HG03135 (cell line): ENCODE measurements around the gene PCDH15.

Experiments
- ATAC-seq: cut with Tn5 transposase; IDR thresholded peaks from one replicate; pipeline ENCODE4 v1.9.1; 2021; ENCODE audit warnings: mild to moderate bottlenecking, moderate library complexity; ENCODE audit not compliant: unreplicated experiment

Gene PCDH15

DNA sequence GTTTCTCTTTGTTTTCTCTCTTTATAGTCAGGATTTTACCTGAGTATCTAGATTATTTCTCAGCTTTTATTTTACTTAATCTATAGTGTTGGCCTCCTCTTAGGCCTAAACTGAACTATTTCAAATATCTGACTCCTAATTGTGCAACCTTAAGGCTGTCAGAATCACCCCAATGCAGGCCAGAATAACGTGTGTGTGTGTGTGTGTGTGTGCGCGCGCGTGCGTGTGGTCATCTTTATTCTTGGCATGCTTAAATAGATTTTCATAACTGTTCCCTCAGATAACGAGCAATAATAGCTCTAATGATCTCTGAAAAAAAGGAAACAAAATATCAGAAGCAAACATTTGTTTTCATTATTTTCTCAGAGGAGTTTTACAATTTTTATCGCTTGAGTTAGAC lies 92.4 kb downstream of the PCDH15 start:
- ATAC-seq = no peak

DNA sequence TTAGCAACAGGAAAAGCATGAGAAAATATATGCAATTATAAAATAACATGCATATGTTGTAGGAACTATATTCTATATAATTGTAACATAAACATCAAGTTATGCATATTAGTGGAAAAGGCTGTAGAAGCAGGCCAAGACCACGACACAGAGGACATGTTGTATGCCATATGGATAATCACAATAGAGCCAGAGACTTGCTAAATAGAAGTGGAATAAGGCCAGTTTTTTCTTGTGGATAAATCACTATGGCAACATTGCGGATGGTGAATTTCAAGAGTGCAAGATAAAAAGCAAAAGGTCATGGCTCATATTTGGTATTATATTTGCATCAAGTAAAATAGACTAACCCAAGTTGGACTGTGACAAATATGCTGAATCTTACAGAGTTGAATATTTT lies 93.0 kb downstream of the PCDH15 start:
- no peak for ATAC-seq

- ATAC-seq = no peak
Measured at GRCh38 chr10:54702583-54703485, 98.2 kb downstream of the PCDH15 start.

DNA sequence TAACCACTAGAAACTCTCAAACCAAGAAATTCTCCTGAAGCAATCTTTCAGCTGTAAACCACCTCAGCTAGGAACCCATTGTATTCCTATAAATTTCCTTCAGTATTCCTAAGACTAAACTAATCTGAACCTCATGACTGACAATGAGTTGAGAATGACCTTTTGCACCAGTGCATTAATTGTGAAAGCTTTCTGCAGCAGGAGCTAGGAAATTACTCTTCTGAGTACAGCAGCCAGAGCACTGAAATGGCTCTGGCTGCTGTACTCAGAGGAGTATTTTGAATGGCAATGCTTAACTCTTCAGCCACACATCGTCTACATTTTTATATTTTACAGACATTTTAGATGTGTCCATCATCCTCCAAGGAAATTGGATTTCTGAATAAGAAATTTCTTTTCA lies 109.7 kb downstream of the PCDH15 start:
- no peak for ATAC-seq

- ATAC-seq = no peak
Measured at GRCh38 chr10:54682554-54682953, 118.5 kb downstream of the PCDH15 start.

DNA sequence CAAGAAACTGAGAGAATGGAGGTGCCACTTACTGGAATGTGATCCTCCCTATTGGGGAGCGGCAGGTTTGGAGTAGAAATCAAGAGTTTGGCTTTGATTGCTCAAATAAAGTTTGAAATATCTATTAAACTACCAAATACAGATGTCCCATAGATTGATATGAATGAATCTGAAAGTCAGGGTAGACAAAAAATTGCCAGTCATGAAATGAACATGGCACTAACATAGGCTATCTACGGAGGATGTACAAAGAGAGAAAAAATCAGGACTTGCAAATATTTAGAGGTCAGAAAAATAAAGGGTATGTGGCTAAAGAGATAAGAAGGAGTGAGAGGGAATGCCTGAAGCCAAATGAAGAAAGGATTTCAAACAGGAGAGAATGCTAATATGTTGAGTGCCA lies 119.9 kb downstream of the PCDH15 start:
- ATAC-seq = no peak

- ATAC-seq = no peak
Measured at GRCh38 chr10:54667136-54667535, 133.9 kb downstream of the PCDH15 start.

DNA sequence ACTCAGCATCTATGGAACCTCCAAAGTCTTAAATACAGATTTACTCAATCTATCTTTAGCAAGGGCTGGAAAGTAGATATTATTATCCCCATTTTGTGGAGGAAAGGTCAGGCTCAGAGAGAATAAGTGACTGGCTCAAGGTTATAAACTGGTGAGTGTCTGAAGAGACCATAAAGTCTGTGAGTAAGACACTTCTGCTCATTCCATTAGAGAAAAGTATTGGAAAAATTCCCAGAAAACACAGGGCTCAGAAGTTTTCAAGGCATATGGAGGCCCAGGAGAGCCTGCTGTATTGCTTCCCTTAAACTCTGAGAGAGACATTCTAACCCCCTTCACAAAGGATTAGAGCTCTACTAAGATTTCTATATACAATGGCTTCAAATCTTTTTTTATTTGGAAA lies 134.8 kb downstream of the PCDH15 start:
- no peak for ATAC-seq

DNA sequence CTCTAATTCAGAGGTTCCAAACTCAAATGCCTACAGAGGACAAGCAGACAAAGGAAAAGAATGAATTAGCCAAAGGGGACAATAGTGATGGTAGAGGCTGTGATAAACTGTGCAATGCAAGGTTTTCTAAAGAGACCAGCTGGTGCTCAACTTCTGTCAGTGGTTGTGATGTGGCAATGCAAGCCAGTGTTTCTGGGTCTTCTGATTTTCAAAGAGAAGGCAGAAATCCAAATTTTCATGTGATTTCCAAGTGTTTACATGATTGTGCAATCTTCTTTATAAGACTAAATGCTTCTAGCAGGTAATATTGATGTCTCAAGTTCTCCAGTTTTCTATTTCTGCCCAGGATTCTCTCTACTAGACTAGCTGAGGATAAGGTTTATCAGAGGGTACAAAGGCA lies 135.9 kb downstream of the PCDH15 start:
- no peak for ATAC-seq

DNA sequence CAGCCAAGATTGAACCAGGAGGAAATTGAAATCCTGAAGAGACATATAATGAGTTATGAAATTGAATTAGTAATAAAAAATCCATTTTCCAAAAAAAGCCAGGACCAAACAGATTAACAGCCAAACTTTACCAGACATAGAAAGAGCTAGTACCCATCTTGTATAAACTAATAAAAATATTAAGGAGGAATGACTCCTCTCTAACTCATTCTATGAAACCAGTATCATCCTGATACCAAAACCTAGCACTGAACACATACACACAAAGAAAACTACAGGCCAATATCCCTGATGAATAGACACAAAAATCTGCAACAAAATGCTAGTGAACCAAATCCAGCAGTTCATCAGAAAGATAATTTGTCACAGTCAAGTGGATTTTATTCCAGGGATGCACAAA lies 140.6 kb downstream of the PCDH15 start:
- ATAC-seq = no peak

GRCh38 chr10:54656643-54657042 lies 144.4 kb downstream of the PCDH15 start:
- ATAC-seq = no peak

- no peak for ATAC-seq
Measured at GRCh38 chr10:54653518-54653917, 147.5 kb downstream of the PCDH15 start.

GRCh38 chr10:54650547-54650946 lies 150.5 kb downstream of the PCDH15 start:
- no peak for ATAC-seq

DNA sequence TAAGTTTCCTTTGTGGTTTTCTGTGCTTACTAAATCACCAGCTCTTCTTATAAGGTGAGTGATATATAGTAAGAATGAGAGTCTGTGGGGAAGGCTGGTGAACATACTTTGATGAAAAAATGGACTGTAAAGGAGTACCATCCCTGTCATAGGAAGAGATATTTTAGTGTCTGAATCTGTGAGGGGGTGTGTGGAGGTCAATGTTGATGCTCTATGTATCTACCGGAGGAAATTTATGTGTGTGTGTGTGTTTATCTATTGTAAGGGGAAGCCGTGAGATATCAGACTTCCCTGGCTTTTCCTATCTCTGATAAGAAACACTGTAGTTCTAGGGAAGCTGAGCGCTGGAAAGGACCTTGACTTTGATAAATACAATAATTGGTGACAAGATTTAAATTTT lies 179.0 kb downstream of the PCDH15 start:
- no peak for ATAC-seq

DNA sequence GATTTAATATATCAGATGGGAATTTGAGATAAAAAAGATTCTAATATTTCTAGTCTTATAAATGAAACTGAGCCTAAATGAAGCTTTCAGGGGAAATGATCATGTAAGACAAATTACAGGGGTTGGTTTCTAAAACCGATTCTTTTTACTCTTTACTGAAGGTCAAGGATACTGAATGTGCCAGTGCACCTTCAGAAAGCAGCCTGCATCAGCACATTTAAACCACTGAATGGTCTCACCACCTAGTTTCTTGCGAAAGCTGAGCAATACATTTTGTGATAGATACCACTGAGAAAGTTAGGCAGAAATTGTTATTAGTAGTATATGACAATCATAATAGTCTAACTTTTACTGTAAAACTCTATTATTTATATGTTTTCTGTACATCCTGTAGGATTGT lies 180.7 kb downstream of the PCDH15 start:
- no peak for ATAC-seq

DNA sequence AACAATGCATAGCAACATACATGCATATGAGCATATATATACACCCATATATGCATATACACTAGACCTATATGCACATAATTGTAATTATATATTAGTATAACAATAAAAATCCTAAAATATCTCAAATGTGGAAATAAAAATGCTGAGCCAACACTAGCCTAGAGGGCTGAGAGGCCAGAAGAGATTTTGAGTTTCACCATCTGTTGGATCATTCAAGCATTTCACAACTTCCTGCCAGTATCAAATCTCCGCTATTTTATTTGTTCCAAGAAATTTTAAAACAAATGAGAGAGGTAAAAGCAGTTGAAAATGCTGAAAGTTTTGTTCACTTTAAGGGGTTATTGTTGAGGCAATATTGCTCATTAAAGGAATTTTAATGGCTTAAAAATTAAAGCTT lies 187.0 kb downstream of the PCDH15 start:
- no peak for ATAC-seq

GRCh38 chr10:54613162-54613561 lies 187.9 kb downstream of the PCDH15 start:
- no peak for ATAC-seq

- ATAC-seq = no peak
Measured at GRCh38 chr10:54609423-54609822, 191.6 kb downstream of the PCDH15 start.

DNA sequence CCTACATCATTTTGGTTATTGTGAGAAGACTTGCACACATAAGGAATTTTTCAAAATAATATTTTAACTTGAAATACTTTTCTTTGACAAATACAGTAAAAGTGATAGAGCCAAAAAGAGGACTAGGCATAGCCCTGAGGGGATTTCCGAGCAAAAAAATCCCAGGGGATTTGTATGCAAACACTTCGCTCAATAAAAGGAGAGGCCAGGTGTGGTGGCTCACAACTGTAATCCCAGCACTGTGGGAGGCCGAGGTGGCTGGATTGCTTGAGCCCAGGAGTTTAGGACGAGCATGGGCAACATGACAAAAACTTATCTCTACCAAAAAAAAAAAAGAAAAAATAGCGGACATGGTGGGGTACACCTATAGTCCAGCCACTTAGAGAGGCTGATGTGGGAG lies 193.0 kb downstream of the PCDH15 start:
- ATAC-seq = no peak

DNA sequence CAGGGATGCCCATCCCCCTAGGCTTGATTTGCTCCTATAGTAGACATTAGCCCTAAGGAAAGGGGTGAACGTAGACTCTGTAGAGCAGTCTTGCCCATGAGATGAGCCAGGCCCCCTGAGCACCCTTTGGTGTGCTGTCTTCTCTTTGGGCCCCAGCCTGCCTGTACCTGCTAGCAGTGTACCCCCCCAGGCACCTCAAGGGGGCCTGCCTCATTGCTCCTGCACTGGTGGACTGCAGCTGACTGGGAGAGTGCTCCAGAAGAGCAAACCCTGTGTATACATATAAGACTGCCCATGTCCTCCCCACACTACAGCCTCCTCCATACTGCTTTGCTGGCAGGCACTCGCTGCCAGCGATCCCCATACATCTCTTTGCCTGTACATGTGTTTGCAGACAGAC lies 206.7 kb downstream of the PCDH15 start:
- ATAC-seq = no peak

DNA sequence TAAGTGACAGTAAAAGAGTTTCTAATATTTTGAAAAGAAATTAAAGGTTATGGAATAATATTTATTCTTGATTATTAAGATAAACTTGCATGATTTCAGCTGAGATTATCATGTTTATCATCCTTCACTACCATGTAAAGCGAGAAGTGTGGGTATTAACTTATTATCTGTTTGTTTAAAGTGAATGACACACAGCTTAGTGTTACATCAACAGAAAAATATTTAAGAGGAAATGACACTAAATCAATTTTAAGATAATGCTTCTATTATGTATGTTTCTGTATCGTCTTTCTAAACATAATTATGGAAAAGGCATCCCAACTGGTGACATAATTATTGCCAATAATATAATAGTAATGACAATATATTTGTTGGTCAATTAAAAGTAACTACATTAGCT lies 213.1 kb downstream of the PCDH15 start:
- ATAC-seq = no peak

- no peak for ATAC-seq
Measured at GRCh38 chr10:54585572-54585971, 215.5 kb downstream of the PCDH15 start.

DNA sequence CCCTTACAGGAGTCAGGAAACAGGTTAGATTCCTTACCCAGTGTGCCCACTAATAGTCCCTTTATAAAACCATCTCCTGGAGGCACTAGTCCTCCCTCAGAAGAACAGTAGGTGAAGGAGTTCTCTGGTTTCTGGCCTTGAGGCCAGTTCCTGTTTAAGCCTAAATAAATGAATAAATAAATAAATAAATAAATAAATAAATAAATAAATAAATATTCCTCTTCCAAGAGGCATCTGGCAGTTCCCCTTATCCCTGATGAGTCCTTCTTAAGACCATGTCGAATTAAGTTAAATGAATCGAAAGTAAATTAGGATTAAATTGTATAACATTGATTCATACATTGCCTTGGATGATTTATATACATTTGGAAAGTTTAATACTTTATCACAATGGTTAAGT lies 223.3 kb downstream of the PCDH15 start:
- no peak for ATAC-seq
